H9 (cell line): ENCODE results near the gene PTPRC. TPM values are rescaled to one million over a fixed set of nuclear protein-coding genes. Genes with fewer than 3 reads are reported as not detected.

Source experiments
- DNase-seq: peaks from one replicate; pipeline ENCODE4 v3.0.0-alpha.2; 2017
- H2AFZ ChIP-seq: one replicate; pipeline ENCODE4 v1.6.1; 2013; ENCODE audit warnings: mild to moderate bottlenecking, low read length, control low read depth, moderate library complexity
- H2AK5ac ChIP-seq: 2 replicates; pipeline ENCODE4 v1.6.1; 2013; ENCODE audit warnings: low read length, control low read depth, mixed read lengths; ENCODE audit not compliant: insufficient read length
- H2BK120ac ChIP-seq: one replicate; pipeline ENCODE4 v1.6.1; 2013; ENCODE audit warnings: low read depth, mild to moderate bottlenecking, low read length, control low read depth, inconsistent platforms; ENCODE audit not compliant: poor library complexity, severe bottlenecking
- H2BK12ac ChIP-seq: 2 replicates; pipeline ENCODE4 v1.6.1; 2013; ENCODE audit warnings: low read length, control low read depth, mixed read lengths, low read depth; ENCODE audit not compliant: insufficient read length
- H2BK15ac ChIP-seq: 2 replicates; pipeline ENCODE4 v1.6.1; 2013; ENCODE audit warnings: low read depth, low read length, control low read depth
- H2BK20ac ChIP-seq: one replicate; pipeline ENCODE4 v1.6.1; 2013; ENCODE audit warnings: low read depth, mild to moderate bottlenecking, low read length, control low read depth, inconsistent platforms; ENCODE audit not compliant: poor library complexity, severe bottlenecking
- H2BK5ac ChIP-seq: 2 replicates; pipeline ENCODE4 v1.6.1; 2013; ENCODE audit warnings: low read length, control low read depth, mixed read lengths; ENCODE audit not compliant: insufficient read length
- H3K14ac ChIP-seq: 2 replicates; pipeline ENCODE4 v1.6.1; 2013; ENCODE audit warnings: low read length, control low read depth; ENCODE audit not compliant: insufficient read depth
- H3K18ac ChIP-seq: 2 replicates; pipeline ENCODE4 v1.6.1; 2013; ENCODE audit warnings: low read depth, mild to moderate bottlenecking, mixed read lengths, low read length, control low read depth; ENCODE audit not compliant: insufficient read length
- H3K23ac ChIP-seq: 2 replicates; pipeline ENCODE4 v1.6.1; 2013; ENCODE audit warnings: low read length, control low read depth, mixed read lengths, low read depth; ENCODE audit not compliant: insufficient read length
- H3K23me2 ChIP-seq: 2 replicates; pipeline ENCODE4 v1.6.1; 2013; ENCODE audit warnings: low read depth, mild to moderate bottlenecking, mixed read lengths, low read length, control low read depth; ENCODE audit not compliant: insufficient read length, poor library complexity, severe bottlenecking
- H3K27ac ChIP-seq: 2 replicates; pipeline ENCODE4 v1.5.1; 2013; ENCODE audit warnings: low read length, control low read depth, mixed read lengths, low read depth; ENCODE audit not compliant: insufficient read length
- H3K27me3 ChIP-seq: 2 replicates; pipeline ENCODE4 v1.6.1; 2013; ENCODE audit warnings: low read length, control low read depth, inconsistent platforms; ENCODE audit not compliant: insufficient read depth
- H3K4ac ChIP-seq: 2 replicates; pipeline ENCODE4 v1.6.1; 2013; ENCODE audit warnings: low read depth, mild to moderate bottlenecking, control low read depth, inconsistent platforms, low read length, moderate library complexity
- H3K4me1 ChIP-seq: 2 replicates; pipeline ENCODE4 v1.6.1; 2013; ENCODE audit warnings: low read length, control low read depth, inconsistent platforms; ENCODE audit not compliant: insufficient read depth
- H3K4me2 ChIP-seq: 2 replicates; pipeline ENCODE4 v1.6.1; 2013; ENCODE audit warnings: low read length, control low read depth, mixed read lengths; ENCODE audit not compliant: insufficient read length, insufficient read depth
- H3K56ac ChIP-seq: 2 replicates; pipeline ENCODE4 v1.6.1; 2013; ENCODE audit warnings: low read depth, mild to moderate bottlenecking, mixed read lengths, low read length, control low read depth; ENCODE audit not compliant: insufficient read length
- H3K79me1 ChIP-seq: 2 replicates; pipeline ENCODE4 v1.6.1; 2013; ENCODE audit warnings: low read depth, mild to moderate bottlenecking, moderate library complexity, low read length, control low read depth, inconsistent platforms; ENCODE audit not compliant: insufficient read depth, poor library complexity, severe bottlenecking
- H3K79me2 ChIP-seq: 2 replicates; pipeline ENCODE4 v1.6.1; 2013; ENCODE audit warnings: low read length, control low read depth, inconsistent platforms; ENCODE audit not compliant: insufficient read depth
- H3K9ac ChIP-seq: 2 replicates; pipeline ENCODE4 v1.6.1; 2013; ENCODE audit warnings: low read length, control low read depth, mixed read lengths; ENCODE audit not compliant: insufficient read length; ENCODE audit errors: extremely low read depth
- H3K9me3 ChIP-seq: one replicate; pipeline ENCODE4 v1.6.1; 2013; ENCODE audit warnings: low read depth, low read length, inconsistent platforms; ENCODE audit not compliant: control insufficient read depth
- H3T11ph ChIP-seq: one replicate; pipeline ENCODE4 v1.6.1; 2013; ENCODE audit warnings: mild to moderate bottlenecking, low read length, control low read depth, inconsistent platforms
- H4K20me1 ChIP-seq: one replicate; pipeline ENCODE4 v1.6.1; 2013; ENCODE audit not compliant: control insufficient read depth, insufficient read length, insufficient read depth
- H4K5ac ChIP-seq: 2 replicates; pipeline ENCODE4 v1.6.1; 2013; ENCODE audit warnings: low read depth, mild to moderate bottlenecking, mixed read lengths, low read length, control low read depth; ENCODE audit not compliant: insufficient read length
- H4K8ac ChIP-seq: replicated peaks from 2 replicates; pipeline ENCODE4 v1.6.1; 2013; ENCODE audit warnings: low read length, control low read depth, mixed read lengths, low read depth; ENCODE audit not compliant: insufficient read length
- H4K91ac ChIP-seq: 2 replicates; pipeline ENCODE4 v1.6.1; 2013; ENCODE audit warnings: low read depth, mild to moderate bottlenecking, moderate library complexity, mixed read lengths, low read length, control low read depth; ENCODE audit not compliant: insufficient read length
- H3K27ac Mint-ChIP-seq, 3 experiments: 2 replicates in 2 of 3; 3 replicates in 1 of 3; pipeline ENCODE4 v1.8.0; 2020 to 2021; ENCODE audit warnings: mixed read lengths in 3 of 3, mild to moderate bottlenecking in 1 of 3, moderate library complexity in 1 of 3
- H3K27me3 Mint-ChIP-seq: 2 replicates; pipeline ENCODE4 v1.8.0; 2021; ENCODE audit warnings: low read depth, mild to moderate bottlenecking, moderate library complexity, mixed read lengths
- H3K36me3 Mint-ChIP-seq, 3 experiments: 2 replicates in 2 of 3; 3 replicates in 1 of 3; pipeline ENCODE4 v1.8.0; 2020 to 2021; ENCODE audit warnings: low read depth in 3 of 3, mixed read lengths in 3 of 3; ENCODE audit not compliant: insufficient read depth in 1 of 3
- H3K4me1 Mint-ChIP-seq, 2 experiments: 2 replicates each; pipeline ENCODE4 v1.8.0; 2020; ENCODE audit warnings: mixed read lengths in 2 of 2
- H3K4me3 Mint-ChIP-seq, 2 experiments: 2 replicates in 1 of 2; 3 replicates in 1 of 2; pipeline ENCODE4 v1.8.0; 2020 to 2021; ENCODE audit warnings: mild to moderate bottlenecking in 2 of 2, mixed read lengths in 2 of 2, moderate library complexity in 1 of 2
- H3K9me3 Mint-ChIP-seq, 2 experiments: 2 replicates in 1 of 2; 3 replicates in 1 of 2; pipeline ENCODE4 v1.8.0; 2020; ENCODE audit warnings: mild to moderate bottlenecking in 2 of 2, mixed read lengths in 2 of 2, moderate library complexity in 1 of 2
- CTCF ChIP-seq: fragments of 200-600 bp; sonication (generic); conservative IDR thresholded peaks from 3 replicates; pipeline ENCODE4 v1.8.0; 2021; ENCODE audit warnings: antibody characterized with exemption, mild to moderate bottlenecking
- WGBS: extraction: QIAGEN DNeasy Blood & Tissue Kit; methylation state at CpG from one replicate; pipeline ENCODE4 v1.1.7; 2013; ENCODE audit warnings: missing lambda C conversion rate, low lambda C conversion rate, mixed read lengths; ENCODE audit not compliant: insufficient read length; ENCODE audit errors: extremely low coverage; 5-methylcytosine and 5-hydroxymethylcytosine counted together
- total RNA-seq: library from RNA; stranded (reverse); gene quantifications from 2 replicates; pipeline ENCODE4 v1.2.1, GENCODE V29; 2021

PTPRC gene
- total RNA-seq, 1 experiment from 2014 or later = not detected

GRCh38 chr1:198806861-198807260 is 168.0 kb downstream of the PTPRC start:
- Mint-ChIP-seq H3K36me3 (no peaks in the 10 kb centered on the region; a peak in 2 of 7 replicates), H3K27me3 (no peaks in the 10 kb centered on the region), H3K9me3 (peaks cover 0 to 3% of the 10 kb centered on the region in 2 experiments; a peak in 3 of 5 replicates), H3K27ac (no peak overlapping the region), H3K4me3 (no peak overlapping the region), H3K4me1 (no peaks in the 10 kb centered on the region)
- no peak overlapping the region for H2BK120ac ChIP-seq
- no peak overlapping the region for H3K4ac ChIP-seq
- no peak overlapping the region for H3K4me2 ChIP-seq
- no CpG with 5 or more reads among the region's 5 CpGs for WGBS
- H3K23me2 ChIP-seq = no peaks in the 10 kb centered on the region
- H4K20me1 ChIP-seq = no peaks in the 10 kb centered on the region
- H3K23ac ChIP-seq = no peak overlapping the region
- no peaks in the 10 kb centered on the region for H3K79me2 ChIP-seq
- H3K9me3 ChIP-seq = no peaks in the 10 kb centered on the region
- H4K5ac ChIP-seq = no peak overlapping the region
- H2BK5ac ChIP-seq = no peak overlapping the region
- no peak overlapping the region for H3K14ac ChIP-seq
- no peak overlapping the region for H3K18ac ChIP-seq
- H3K27ac ChIP-seq = no peak overlapping the region
- H4K91ac ChIP-seq = no peak overlapping the region
- no peaks in the 10 kb centered on the region for H3K79me1 ChIP-seq
- H3K9ac ChIP-seq = no peak overlapping the region
- no peak overlapping the region for H2BK15ac ChIP-seq
- H3K4me1 ChIP-seq = no peaks in the 10 kb centered on the region
- no peak overlapping the region for H2AK5ac ChIP-seq
- H2AFZ ChIP-seq = no peak overlapping the region
- no peak overlapping the region for H4K8ac ChIP-seq
- no peak overlapping the region for H2BK12ac ChIP-seq
- no peak overlapping the region for H3K56ac ChIP-seq
- DNase-seq = no peak
- no peak for TF ChIP-seq CTCF
- H3K27me3 ChIP-seq = no peaks in the 10 kb centered on the region
- H3T11ph ChIP-seq = no peak overlapping the region
- no peak overlapping the region for H2BK20ac ChIP-seq

Other genes starting within 250 kb of the PTPRC start
- gene ATP6V1G3, start 98.4 kb upstream of the PTPRC start, total RNA-seq = not detected in 2 replicates